GM19463 (cell line): Measurements from ENCODE around the gene MTPN.
A peak's percentile ranks its signal among the peaks of the same experiment; 100 is the strongest.

Source experiments
- ATAC-seq: cut with Tn5 transposase; IDR thresholded peaks from one replicate; pipeline ENCODE4 v1.9.1; 2021; ENCODE audit warnings: mild to moderate bottlenecking, moderate library complexity; ENCODE audit not compliant: unreplicated experiment

The MTPN gene

DNA sequence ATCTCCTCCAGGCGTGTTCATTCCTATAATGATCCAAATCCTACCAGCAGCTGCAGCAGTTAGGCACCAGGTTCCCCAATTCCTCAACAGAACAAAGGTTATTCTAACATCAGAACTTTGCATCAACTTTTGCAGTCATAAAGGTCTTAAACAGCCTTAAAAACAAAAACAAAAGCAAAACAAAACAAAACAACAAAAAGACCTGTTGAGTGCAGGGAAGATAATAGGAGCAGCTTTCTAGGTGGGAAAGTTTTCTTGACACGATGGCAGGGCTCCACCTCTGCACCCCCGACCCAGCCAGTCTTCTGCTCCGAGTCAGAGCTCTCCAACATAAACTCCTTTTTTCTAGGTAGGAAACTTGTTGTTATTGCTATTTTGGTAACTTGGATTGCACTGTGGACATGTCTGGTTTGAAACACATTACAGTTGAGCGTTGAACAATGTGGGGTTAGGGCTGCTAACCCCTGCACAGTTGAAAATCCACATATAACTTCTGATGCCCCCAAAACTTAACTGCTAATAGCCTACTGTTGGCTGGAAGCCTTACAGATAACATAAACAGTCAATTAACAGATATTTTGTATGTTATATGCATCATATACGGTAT, 77.6 kb downstream of the MTPN start:
- no peak for ATAC-seq

DNA sequence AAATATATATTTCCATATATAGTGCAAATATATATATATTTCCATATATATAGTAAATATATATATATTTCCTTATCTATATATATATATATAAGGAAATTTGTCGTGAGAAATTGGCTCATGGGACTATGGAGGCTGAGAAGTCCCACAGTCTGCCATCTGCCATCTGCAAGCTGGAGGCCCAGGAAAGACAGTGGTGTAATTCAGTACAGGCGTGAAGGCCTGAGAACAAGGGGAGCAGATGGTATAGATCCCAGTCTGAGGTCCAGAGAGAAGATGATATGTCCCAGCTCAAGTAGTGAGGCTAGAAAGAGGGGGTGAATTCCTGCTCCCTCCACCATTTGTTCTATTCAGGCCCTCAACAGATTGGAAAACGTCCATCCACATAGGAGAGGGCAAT, 78.9 kb downstream of the MTPN start:
- no peak for ATAC-seq

DNA sequence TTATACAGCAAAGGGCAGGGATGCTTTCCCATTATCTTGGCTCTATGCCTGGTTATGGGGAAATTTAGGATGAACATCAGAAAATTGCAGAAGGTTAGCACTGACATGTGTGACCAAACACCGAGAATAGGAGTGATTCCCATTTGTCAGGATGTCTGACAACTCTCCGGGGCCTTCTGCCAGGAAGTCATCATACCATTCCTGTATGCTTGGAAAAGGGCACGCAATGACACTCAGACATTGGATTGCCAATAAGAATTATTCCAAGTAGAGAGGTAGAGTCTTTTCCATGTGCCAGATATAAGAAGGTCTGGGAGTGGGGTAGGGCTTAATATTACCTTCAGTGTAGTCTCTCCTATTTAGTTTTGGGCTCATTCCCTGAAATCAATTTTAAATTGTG, 82.3 kb downstream of the MTPN start:
- ATAC-seq, result no peak

DNA sequence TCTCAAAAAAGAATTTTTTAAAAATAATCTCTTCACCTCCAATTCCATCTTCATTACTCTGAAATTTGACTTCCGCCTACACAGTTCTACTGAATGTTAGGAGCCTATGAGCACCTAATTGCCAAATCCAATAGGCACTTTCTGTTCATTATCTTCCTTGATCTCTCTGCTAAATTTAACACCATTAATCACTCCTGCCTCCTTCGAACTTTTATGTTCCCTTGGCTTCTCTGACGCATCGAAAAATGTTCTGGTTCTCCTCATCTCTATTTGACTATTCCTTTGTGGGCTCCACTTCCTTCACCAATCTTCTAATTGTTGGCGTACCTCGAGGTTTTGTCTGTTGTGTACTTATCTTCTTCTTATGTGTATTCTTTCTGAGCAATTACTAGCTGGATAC, 87.3 kb downstream of the MTPN start:
- no peak for ATAC-seq

DNA sequence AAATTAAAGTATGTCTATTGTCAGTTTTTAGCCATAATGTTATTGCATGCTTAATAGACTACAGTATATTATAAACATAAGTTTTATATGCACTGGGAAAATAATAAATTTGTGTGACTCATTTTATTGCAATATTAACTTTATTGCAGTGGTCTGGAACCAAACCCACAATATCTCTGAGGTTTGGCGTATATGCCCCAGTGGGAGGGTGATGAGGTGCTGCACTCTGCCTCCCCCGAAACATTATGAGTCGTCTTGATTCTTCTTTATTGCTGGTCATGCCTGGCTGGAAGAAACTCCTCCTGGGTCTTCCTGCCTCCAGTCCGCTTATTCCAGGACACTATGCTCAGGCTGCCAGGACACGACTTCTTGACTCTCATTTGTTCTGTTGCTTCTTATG, 88.4 kb downstream of the MTPN start:
- ATAC-seq, result no peak

DNA sequence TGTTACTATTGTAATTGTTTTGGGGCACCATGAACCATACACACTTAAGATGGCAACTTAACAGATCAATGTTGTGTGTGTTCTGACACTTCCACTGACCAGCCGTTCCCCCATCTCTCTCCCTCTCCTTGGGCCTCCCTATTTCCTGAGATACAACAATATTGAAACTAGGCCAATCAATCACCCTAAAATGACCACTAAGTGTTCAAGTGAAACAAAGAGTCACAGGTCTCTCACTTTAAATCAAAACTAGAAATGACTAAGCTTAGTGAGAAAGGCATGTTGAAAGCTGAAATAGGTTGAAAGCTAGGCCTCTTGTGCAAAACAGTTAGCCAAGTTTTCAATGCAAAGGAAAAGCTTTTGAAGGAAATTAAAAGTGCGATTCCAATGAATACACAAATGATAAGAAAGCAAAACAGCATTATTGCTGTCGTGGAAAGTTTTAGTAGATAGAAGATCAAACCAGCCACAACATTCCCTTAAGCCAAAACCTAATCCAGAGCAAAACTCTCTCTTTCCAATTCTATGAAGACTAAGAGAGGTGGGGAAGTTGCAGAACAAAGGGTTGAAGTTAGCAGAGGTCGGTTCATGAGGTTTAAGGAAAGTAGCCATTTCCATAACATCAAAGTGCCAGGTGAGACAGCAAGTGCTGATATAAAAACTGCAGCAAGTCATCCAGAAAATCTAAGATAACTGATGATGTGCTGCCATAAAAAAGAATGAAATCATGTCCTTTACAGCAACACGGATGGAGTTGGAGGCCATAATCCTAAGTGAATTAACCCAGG, 90.6 kb downstream of the MTPN start:
- peak; percentile 57 for ATAC-seq

DNA sequence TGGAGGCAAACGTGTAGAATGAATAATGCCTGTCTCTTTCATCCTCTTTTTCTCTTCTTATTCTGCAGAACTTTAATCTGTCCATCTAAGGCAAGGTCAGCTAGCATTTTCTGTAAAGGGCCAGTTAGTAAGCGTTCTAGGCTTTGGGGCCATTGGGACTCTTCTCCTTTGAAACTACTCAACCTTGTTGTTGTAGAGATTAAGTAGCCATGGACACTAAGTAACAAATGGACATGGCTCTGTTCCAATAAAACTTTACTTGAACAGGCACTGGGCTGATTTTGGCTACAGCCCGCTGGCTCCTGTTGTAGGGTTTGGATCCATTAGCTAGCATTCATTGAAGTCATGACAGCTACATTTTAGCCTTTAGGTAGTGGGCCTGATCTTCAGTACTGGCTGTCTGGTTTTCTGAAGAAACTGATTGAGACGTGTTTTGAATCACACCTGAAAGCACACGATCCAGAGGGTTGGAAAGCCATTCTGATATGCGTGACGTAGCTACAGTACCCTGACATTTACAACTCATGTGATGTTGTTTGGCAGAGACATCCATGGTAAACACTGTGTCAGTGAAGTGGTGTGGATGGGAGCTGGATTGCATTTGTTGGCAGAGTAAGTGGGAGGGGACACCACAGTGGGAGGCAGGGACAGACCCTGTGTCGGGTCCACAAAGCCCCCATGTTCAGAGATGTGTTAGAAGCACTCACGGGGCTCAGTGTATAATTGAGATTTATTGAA, 92.5 kb downstream of the MTPN start:
- no peak for ATAC-seq

DNA sequence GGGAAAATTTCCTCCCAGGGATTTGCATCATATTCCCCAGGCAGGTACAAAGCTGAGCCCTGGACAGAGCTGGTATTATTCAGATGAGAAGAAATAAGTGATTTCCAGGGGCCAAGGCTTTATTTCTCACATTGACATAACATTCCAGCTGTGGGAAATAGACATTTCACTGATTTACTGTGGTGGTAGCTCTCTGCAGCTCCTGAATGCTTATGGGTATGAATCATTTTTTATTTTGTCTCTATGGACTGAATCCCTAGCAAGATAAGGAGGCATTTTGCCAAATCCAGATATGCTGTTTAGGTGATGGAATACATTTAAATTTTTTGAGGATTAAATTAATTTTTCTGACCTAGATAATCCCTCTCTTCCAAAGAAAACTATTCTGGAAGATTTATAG, 97.9 kb downstream of the MTPN start:
- no peak for ATAC-seq

DNA sequence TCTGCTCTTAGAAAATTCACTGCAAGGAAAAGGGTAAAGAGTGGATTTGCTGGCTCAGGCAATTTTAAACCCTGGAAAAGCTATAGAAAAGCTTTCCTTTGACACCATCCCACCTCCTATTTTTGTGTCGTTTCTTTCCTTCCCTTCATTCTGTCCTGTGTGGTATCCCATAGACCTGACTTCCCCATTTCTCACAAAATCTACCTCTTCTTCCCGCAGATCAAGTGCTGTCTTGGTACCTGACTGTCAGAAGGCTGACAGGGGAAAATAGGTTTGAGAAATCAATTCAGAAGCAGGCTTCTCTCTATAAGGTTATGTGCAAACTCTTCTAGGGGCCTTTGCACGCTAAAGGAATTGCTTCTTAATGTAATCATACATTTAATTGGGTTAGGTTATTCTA, 98.9 kb downstream of the MTPN start:
- no peak for ATAC-seq

DNA sequence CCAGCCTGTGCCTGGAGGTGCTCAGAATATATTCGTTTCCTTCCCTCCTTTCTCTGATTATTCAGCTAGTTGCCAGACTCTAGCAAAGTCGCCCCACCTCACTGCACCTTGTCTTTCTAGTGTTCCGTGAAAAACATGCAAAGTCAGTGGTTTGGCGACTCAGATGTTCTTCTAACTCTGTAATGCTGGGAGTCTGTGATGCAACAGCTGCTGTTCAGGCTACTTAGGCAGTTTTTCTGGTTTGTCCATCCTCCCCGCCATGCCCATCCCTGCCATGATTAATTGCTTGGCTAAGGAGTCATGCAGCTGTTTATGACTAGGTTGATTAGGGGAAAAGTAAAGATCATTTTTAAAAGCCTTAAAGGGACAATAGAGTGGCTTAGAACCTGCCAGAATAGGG, 99.4 kb downstream of the MTPN start:
- no peak for ATAC-seq
